Measurements from ENCODE around the gene NXT1.

Gene NXT1

GRCh38 chr20:23360531-23360930 lies 9.9 kb downstream of the NXT1 start:
- no peak for DNase-seq (ENCODE audit: extremely low spot score)
- ChIA-PET CTCF (interaction anchor here (4.7 kb wide), 1 partner anchor 11 kb away, joined by 32 read pairs; the partner anchor contains the start of gene NXT1), POLR2A (interaction anchor here (2.1 kb wide), 1 partner anchor 10 kb away, joined by 12 read pairs; the partner anchor contains the start of gene NXT1)
- TF ChIP-seq CTCF (IDR thresholded peaks at IDR 0.05; ENCODE audit: control extremely low read depth, extremely low read depth, low read depth, missing control alignments): no peak

DNA sequence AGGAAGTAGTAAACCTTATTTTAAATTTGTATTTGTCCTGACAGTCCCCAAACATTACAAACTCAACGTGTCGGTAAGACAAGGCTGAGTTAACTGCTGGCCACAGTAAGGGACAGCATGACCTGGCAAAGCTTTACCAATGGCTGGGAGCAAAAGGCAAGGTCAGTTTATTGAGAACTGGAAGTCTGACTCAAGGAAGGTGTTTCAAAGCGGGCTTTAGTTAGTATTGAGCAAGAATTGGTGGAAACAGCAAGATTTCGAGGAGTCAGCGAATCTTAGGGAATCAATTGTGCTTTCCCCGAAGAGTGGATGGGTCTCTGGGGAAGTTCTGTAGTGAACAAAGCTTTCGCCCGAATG lies 10.5 kb downstream of the NXT1 start:
- TF ChIP-seq CTCF (IDR thresholded peaks at IDR 0.05; ENCODE audit: control extremely low read depth, extremely low read depth, low read depth, missing control alignments): no peak
- CTCF ChIA-PET: interaction anchor here (4.7 kb wide), 1 partner anchor 11 kb away, joined by 32 read pairs; the partner anchor contains the start of gene NXT1
- no peak for DNase-seq (ENCODE audit: extremely low spot score)
- POLR2A ChIA-PET: interaction anchor here (2.1 kb wide), 1 partner anchor 11 kb away, joined by 12 read pairs; the partner anchor contains the start of gene NXT1

GRCh38 chr20:23361476-23362391 lies 11.1 kb downstream of the NXT1 start, which contains the start of gene GZF1:
Gene GZF1 (plus strand): TSS chr20:23362182. CDS start chr20:23364384, 2,202 bp downstream.
- ChIA-PET CTCF (interaction anchor here (4.7 kb wide), 1 partner anchor 12 kb away, joined by 32 read pairs; the partner anchor contains the start of gene NXT1), POLR2A (interaction anchor here (2.1 kb wide), 1 partner anchor 11 kb away, joined by 12 read pairs; the partner anchor contains the start of gene NXT1)
- DNase-seq (ENCODE audit: extremely low spot score): peak; percentile 96
- no peak for TF ChIP-seq CTCF (IDR thresholded peaks at IDR 0.05; ENCODE audit: control extremely low read depth, extremely low read depth, low read depth, missing control alignments)

DNA sequence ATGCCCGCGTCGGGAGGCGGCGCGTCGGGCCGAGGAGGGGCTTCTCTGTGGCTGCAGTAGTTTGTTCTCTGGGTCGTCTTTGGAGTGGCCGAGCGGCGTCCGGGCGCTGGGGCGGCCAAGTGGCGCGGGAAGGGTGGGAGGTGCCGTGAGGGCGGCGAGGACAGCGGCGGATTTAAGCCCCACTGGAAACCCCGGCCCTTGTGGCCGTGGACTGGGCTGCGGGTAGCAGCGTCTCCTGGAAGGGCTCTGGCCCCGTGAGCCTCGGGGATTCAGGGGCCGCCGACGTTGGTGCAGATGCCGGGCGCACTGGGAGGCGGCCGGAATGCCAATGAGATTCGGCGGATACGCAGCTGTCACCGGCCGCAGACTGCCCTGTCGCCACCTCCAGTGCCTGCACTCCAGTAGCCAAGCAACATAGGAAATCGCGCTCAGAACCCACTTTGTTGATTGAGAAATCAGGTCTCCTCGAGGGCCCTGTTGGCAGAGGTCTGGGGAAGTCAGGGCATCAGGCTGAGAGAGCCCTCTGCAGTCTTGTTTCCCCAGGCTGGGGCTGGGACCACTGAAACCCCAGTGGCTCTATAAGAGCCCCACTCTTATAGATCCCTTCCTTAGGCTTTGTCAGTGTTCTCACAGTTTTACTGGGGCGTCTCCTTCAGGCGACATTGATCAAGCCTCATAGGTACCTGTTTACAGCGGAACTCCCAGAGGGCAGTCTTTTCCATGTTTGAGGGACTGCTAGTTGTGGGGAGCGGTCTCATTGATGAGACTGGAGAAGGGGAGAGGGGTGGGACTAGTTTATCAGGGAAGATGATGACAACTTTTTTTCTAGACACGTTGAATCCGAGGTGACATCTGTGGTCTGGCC lies 12.0 kb downstream of the NXT1 start:
- ChIA-PET CTCF (no interaction called here), POLR2A (no interaction called here)
- DNase-seq (ENCODE audit: extremely low spot score): no peak
- TF ChIP-seq CTCF (IDR thresholded peaks at IDR 0.05; ENCODE audit: control extremely low read depth, extremely low read depth, low read depth, missing control alignments): no peak

GRCh38 chr20:23363257-23363649 lies 12.7 kb downstream of the NXT1 start:
- ChIA-PET CTCF (interaction anchor here (1.2 to 1.9 kb wide), 2 partner anchors 17 to 57 kb away, joined by 3 to 6 read pairs; no protein-coding TSS in a partner anchor), POLR2A (no interaction called here)
- DNase-seq (ENCODE audit: extremely low spot score): no peak
- TF ChIP-seq CTCF (IDR thresholded peaks at IDR 0.05; ENCODE audit: control extremely low read depth, extremely low read depth, low read depth, missing control alignments): no peak
